ENCODE measurements around the gene TBX5. TPM values are rescaled to one million over a fixed set of nuclear protein-coding genes. Genes with fewer than 3 reads are reported as not detected.

TBX5 gene
- total RNA-seq, 4 donors from 2014 or later = 0.27 to 2.3 (median 1.0) TPM

DNA sequence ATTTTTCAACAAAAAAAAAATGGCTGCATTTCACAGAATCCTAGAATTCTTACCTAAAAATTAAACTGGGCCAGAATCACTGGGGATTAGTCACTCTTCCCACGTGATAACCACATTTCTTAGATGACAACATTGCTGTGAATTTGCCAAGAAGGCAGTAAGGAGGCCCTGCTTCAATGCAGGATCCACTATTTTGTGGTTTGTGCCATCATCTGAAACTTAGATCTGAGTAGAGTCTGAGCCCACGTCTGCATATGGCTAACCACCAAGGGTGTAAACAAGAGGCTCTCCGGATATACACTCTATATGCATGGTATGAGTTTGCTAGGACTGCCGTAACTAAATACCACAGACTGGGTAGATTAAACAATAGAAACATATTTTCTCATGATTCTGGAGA lies 24.4 kb upstream of the TBX5 start:
- TF ChIP-seq POLR2A (IDR thresholded peaks at IDR 0.05) = no peak
- TF ChIP-seq, protein P1, sequence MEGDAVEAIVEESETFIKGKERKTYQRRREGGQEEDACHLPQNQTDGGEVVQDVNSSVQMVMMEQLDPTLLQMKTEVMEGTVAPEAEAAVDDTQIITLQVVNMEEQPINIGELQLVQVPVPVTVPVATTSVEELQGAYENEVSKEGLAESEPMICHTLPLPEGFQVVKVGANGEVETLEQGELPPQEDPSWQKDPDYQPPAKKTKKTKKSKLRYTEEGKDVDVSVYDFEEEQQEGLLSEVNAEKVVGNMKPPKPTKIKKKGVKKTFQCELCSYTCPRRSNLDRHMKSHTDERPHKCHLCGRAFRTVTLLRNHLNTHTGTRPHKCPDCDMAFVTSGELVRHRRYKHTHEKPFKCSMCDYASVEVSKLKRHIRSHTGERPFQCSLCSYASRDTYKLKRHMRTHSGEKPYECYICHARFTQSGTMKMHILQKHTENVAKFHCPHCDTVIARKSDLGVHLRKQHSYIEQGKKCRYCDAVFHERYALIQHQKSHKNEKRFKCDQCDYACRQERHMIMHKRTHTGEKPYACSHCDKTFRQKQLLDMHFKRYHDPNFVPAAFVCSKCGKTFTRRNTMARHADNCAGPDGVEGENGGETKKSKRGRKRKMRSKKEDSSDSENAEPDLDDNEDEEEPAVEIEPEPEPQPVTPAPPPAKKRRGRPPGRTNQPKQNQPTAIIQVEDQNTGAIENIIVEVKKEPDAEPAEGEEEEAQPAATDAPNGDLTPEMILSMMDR (IDR thresholded peaks at IDR 0.05) = no peak
- WGBS, 2 donors = 69 to 82% methylated on average over 4 of the region's 4 CpGs

GRCh38 chr12:114425031-114425626 lies 19.2 kb upstream of the TBX5 start:
- H3K9me3 ChIP-seq = no peaks in the 10 kb centered on the region
- 27 to 35% methylated on average over 3 of the region's 3 CpGs for WGBS, 2 donors
- no peak for DNase-seq
- H3K4me1 ChIP-seq = no peaks in the 10 kb centered on the region
- H3K27me3 ChIP-seq = no peaks in the 10 kb centered on the region
- TF ChIP-seq, protein P1 (IDR thresholded peaks at IDR 0.05) = no peak
- no peak for TF ChIP-seq POLR2A (IDR thresholded peaks at IDR 0.05)
- intact Hi-C loops (cut with DNase I) = no loop called here
- no peaks in the 10 kb centered on the region for H3K36me3 ChIP-seq
- H3K27ac ChIP-seq = no peak overlapping the region
- no peak overlapping the region for H3K4me3 ChIP-seq (replicated peaks in 1 of 3)

More for the DNA sequence above, 24.4 kb upstream of the TBX5 start:
- H3K36me3 ChIP-seq = no peaks in the 10 kb centered on the region
- no peaks in the 10 kb centered on the region for H3K4me1 ChIP-seq
- H3K4me3 ChIP-seq (replicated peaks in 1 of 3) = no peak overlapping the region
- H3K27ac ChIP-seq = no peak overlapping the region
- H3K27me3 ChIP-seq = no peaks in the 10 kb centered on the region
- no peak for DNase-seq
- no peaks in the 10 kb centered on the region for H3K9me3 ChIP-seq
- intact Hi-C loops (cut with DNase I) = no loop called here

DNA sequence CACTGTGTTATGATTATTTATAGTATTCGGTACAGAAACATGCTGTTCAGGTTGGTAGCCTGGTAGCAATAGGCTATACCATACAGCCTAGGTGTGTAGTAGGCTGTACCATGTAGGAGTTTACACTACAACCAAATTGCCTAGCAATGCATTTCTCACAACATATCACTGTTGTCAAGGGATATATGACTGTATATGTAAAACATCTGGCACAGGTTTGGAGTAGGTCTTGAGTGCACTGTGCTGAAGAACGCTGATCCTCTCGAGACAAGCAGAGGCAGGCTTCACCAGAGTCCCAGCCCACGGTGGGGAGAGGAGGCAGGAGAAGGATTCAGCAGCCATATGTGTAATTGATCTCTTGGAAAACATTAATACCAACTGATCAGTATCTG lies 15.0 kb upstream of the TBX5 start:
- Histone ChIP-seq H3K36me3 (no peaks in the 10 kb centered on the region), H3K4me1 (no peaks in the 10 kb centered on the region), H3K27ac (no peak overlapping the region), H3K4me3 (replicated peaks in 1 of 3) (no peak overlapping the region), H3K9me3 (no peaks in the 10 kb centered on the region), H3K27me3 (no peaks in the 10 kb centered on the region)
- 67 to 68% methylated on average over 4 of the region's 4 CpGs for WGBS, 2 donors
- intact Hi-C loops (cut with DNase I) = no loop called here
- no peak for TF ChIP-seq POLR2A (IDR thresholded peaks at IDR 0.05)
- TF ChIP-seq, protein P1 (IDR thresholded peaks at IDR 0.05) = no peak
- DNase-seq = no peak

GRCh38 chr12:114420182-114420943 lies 14.4 kb upstream of the TBX5 start:
- Histone ChIP-seq H3K9me3 (no peaks in the 10 kb centered on the region), H3K4me1 (no peaks in the 10 kb centered on the region), H3K36me3 (no peaks in the 10 kb centered on the region), H3K27me3 (no peaks in the 10 kb centered on the region), H3K27ac (no peak overlapping the region), H3K4me3 (replicated peaks in 1 of 3) (no peak overlapping the region)
- intact Hi-C loops (cut with DNase I) = no loop called here
- no peak for TF ChIP-seq POLR2A (IDR thresholded peaks at IDR 0.05)
- TF ChIP-seq, protein P1 (IDR thresholded peaks at IDR 0.05) = no peak
- DNase-seq = no peak
- WGBS, 2 donors = 56 to 59% methylated on average over 8 of the region's 8 CpGs

- Histone ChIP-seq H3K4me1 (no peaks in the 10 kb centered on the region), H3K9me3 (no peaks in the 10 kb centered on the region), H3K36me3 (no peaks in the 10 kb centered on the region), H3K4me3 (replicated peaks in 1 of 3) (no peak overlapping the region), H3K27ac (no peak overlapping the region), H3K27me3 (no peaks in the 10 kb centered on the region)
- no peak for TF ChIP-seq POLR2A (IDR thresholded peaks at IDR 0.05)
- WGBS, 2 donors = 71 to 83% methylated on average over 3 of the region's 4 CpGs
- intact Hi-C loops (cut with DNase I) = no loop called here
- DNase-seq = no peak
Observed at GRCh38 chr12:114416028-114416427, 10.1 kb upstream of the TBX5 start.

All from thyroid gland (tissue), 4 donors.